GM12872 (cell line): ENCODE data around the gene NT5C2.

ENCODE experiments used
- CTCF ChIP-seq: IDR thresholded peaks from 3 replicates; pipeline ENCODE4 v1.5.1; 2011; ENCODE audit warnings: low read depth, mild to moderate bottlenecking, low read length, moderate library complexity; ENCODE audit not compliant: insufficient read depth

The NT5C2 gene

GRCh38 chr10:103180491-103180890 is 12.6 kb downstream of the NT5C2 start:
- TF ChIP-seq CTCF = no peak

- no peak for TF ChIP-seq CTCF
These were observed 15.9 kb downstream of the NT5C2 start for GRCh38 chr10:103177123-103177522.

GRCh38 chr10:103175580-103176285 is 17.3 kb downstream of the NT5C2 start:
- no peak for TF ChIP-seq CTCF

- TF ChIP-seq CTCF = no peak
These were observed 21.8 kb downstream of the NT5C2 start for GRCh38 chr10:103171278-103171677.

GRCh38 chr10:103168438-103168837 is 24.6 kb downstream of the NT5C2 start:
- no peak for TF ChIP-seq CTCF

GRCh38 chr10:103166523-103166922 is 26.5 kb downstream of the NT5C2 start:
- no peak for TF ChIP-seq CTCF

- no peak for TF ChIP-seq CTCF
These were observed 35.8 kb downstream of the NT5C2 start for GRCh38 chr10:103157246-103157645.
